H1 (cell line): ENCODE measurements around the gene GALNTL6. TPM values are rescaled to one million over a fixed set of nuclear protein-coding genes. Genes with fewer than 3 reads are reported as not detected.

ENCODE experiments used
- CTCF ChIA-PET: fragments of 300-600 bp; sonication (Branson Sonifier 250); formaldehyde crosslinking; loops from one replicate; lab custom pipeline; 2021; ENCODE audit not compliant: partially characterized antibody; lab: Charles Lee
- POLR2A ChIA-PET: fragments of 300-600 bp; sonication (Branson Sonifier 250); formaldehyde crosslinking; loops from one replicate; lab custom pipeline; 2021; ENCODE audit warnings: inconsistent platforms; ENCODE audit not compliant: partially characterized antibody; lab: Charles Lee
- DNase-seq, 2 experiments: peaks; one replicate each; pipeline versions ENCODE4 v3.0.0 to v3.0.0-alpha.2; 2010 to 2022; ENCODE audit warnings: low spot score in 2 of 2, low read depth in 1 of 2, mixed read lengths in 1 of 2
- FAIRE-seq: peaks from 2 replicates; lab custom pipeline; 2011; peaks lifted over from hg19 to GRCh38; lab: Jason Lieb, UNC
- H2AFZ ChIP-seq: 2 replicates; pipeline ENCODE4 v1.8.1; 2012; ENCODE audit warnings: low read length, inconsistent platforms
- H2AK5ac ChIP-seq: 2 replicates; pipeline ENCODE4 v1.6.1; 2013; ENCODE audit warnings: low read depth, low read length
- H2BK120ac ChIP-seq: replicated peaks from 2 replicates; pipeline ENCODE3; 2013; ENCODE audit warnings: low read depth, low read length, inconsistent platforms
- H2BK12ac ChIP-seq: 2 replicates; pipeline ENCODE4 v1.6.1; 2013; ENCODE audit warnings: low read depth, low read length
- H2BK15ac ChIP-seq: 2 replicates; pipeline ENCODE4 v1.6.1; 2013; ENCODE audit warnings: low read length
- H2BK20ac ChIP-seq: 2 replicates; pipeline ENCODE4 v1.6.1; 2013; ENCODE audit warnings: low read length
- H2BK5ac ChIP-seq: 2 replicates; pipeline ENCODE4 v1.6.1; 2013; ENCODE audit warnings: low read depth, low read length
- H3K14ac ChIP-seq: 2 replicates; pipeline ENCODE4 v1.6.1; 2013; ENCODE audit warnings: inconsistent platforms; ENCODE audit not compliant: insufficient read length
- H3K18ac ChIP-seq: 2 replicates; pipeline ENCODE4 v1.6.1; 2013; ENCODE audit warnings: low read length; ENCODE audit errors: extremely low read depth
- H3K23ac ChIP-seq: 2 replicates; pipeline ENCODE4 v1.6.1; 2013; ENCODE audit warnings: inconsistent platforms; ENCODE audit not compliant: insufficient read length
- H3K23me2 ChIP-seq: 2 replicates; pipeline ENCODE4 v1.6.1; 2013; ENCODE audit warnings: low read depth, low read length
- H3K27ac ChIP-seq: 2 replicates; pipeline ENCODE4 v1.6.1; 2011; ENCODE audit warnings: low read depth, low read length, inconsistent platforms
- H3K27me3 ChIP-seq, 4 experiments: replicated peaks in 1 of 4; 1 replicate in 1 of 4; 2 replicates in 3 of 4; pipeline versions ENCODE4 v1.6.1 to v1.8.1; 2011 to 2013; ENCODE audit warnings: low read length in 3 of 4, mild to moderate bottlenecking in 3 of 4, inconsistent platforms in 2 of 4, mixed read lengths in 2 of 4, moderate library complexity in 1 of 4; ENCODE audit not compliant: control insufficient read depth in 3 of 4, insufficient read depth in 3 of 4; ENCODE audit errors: extremely low read depth in 1 of 4
- H3K36me3 ChIP-seq, 4 experiments: 2 replicates each; pipeline versions ENCODE4 v1.6.1 to v1.8.1; 2011 to 2013; ENCODE audit warnings: mild to moderate bottlenecking in 4 of 4, low read length in 3 of 4, moderate library complexity in 2 of 4, control low read depth in 1 of 4, inconsistent platforms in 1 of 4; ENCODE audit not compliant: insufficient read depth in 4 of 4, control insufficient read depth in 2 of 4
- H3K4ac ChIP-seq: replicated peaks from 2 replicates; pipeline ENCODE3; 2013; ENCODE audit warnings: low read length, low read depth, mixed read lengths, inconsistent platforms; ENCODE audit not compliant: insufficient read length
- H3K4me1 ChIP-seq, 4 experiments: replicated peaks in 1 of 4; 1 replicate in 1 of 4; 2 replicates in 3 of 4; pipeline versions ENCODE4 v1.6.1 to v1.8.1; 2011 to 2013; ENCODE audit warnings: low read length in 3 of 4, inconsistent platforms in 2 of 4, mixed read lengths in 1 of 4; ENCODE audit not compliant: insufficient read depth in 4 of 4, control insufficient read depth in 3 of 4
- H3K4me2 ChIP-seq, 2 experiments: 2 replicates each; pipeline versions ENCODE4 v1.6.1 to v1.8.1; 2011 to 2013; ENCODE audit warnings: low read depth in 2 of 2, low read length in 2 of 2, control low read depth in 1 of 2, inconsistent platforms in 1 of 2, mild to moderate bottlenecking in 1 of 2; ENCODE audit not compliant: insufficient read depth in 1 of 2
- H3K4me3 ChIP-seq, 4 experiments: fragments of 200-600, 300-600 bp in 1 of 4; sonication (generic), shearing (Covaris generic), sonication (Bioruptor Twin) in 1 of 4; 2 replicates each; pipeline versions ENCODE4 v1.5.1 to v1.8.1; 2011 to 2016; ENCODE audit warnings: low read length in 4 of 4, low read depth in 3 of 4, control low read depth in 2 of 4, inconsistent platforms in 2 of 4, mild to moderate bottlenecking in 2 of 4, mixed read lengths in 1 of 4, moderate library complexity in 1 of 4; ENCODE audit not compliant: insufficient read depth in 2 of 4; ENCODE audit errors: extremely low read depth in 1 of 4
- H3K56ac ChIP-seq: replicated peaks from 2 replicates; pipeline ENCODE3; 2013; ENCODE audit warnings: low read depth, mild to moderate bottlenecking, mixed read lengths, low read length, inconsistent platforms; ENCODE audit not compliant: insufficient read length
- H3K79me1 ChIP-seq: 2 replicates; pipeline ENCODE4 v1.6.1; 2013; ENCODE audit warnings: low read depth, low read length, control low read depth
- H3K79me2 ChIP-seq, 2 experiments: 2 replicates each; pipeline versions ENCODE4 v1.6.1 to v1.8.1; 2012 to 2013; ENCODE audit warnings: low read length in 2 of 2, mild to moderate bottlenecking in 2 of 2, inconsistent platforms in 1 of 2; ENCODE audit not compliant: insufficient read depth in 2 of 2, control insufficient read depth in 1 of 2
- H3K9ac ChIP-seq, 4 experiments: replicated peaks in 1 of 4; 1 replicate in 1 of 4; 2 replicates in 3 of 4; pipeline versions ENCODE4 v1.6.1 to v1.8.1; 2011 to 2013; ENCODE audit warnings: low read depth in 3 of 4, low read length in 3 of 4, control low read depth in 2 of 4, mild to moderate bottlenecking in 2 of 4, moderate library complexity in 2 of 4, inconsistent platforms in 1 of 4; ENCODE audit errors: extremely low read depth in 1 of 4
- H3K9me3 ChIP-seq, 2 experiments: 2 replicates each; pipeline versions ENCODE4 v1.6.1 to v1.8.1; 2012 to 2013; ENCODE audit warnings: mild to moderate bottlenecking in 2 of 2, moderate library complexity in 2 of 2, control low read depth in 1 of 2, inconsistent platforms in 1 of 2, low read depth in 1 of 2, low read length in 1 of 2, mixed read lengths in 1 of 2; ENCODE audit not compliant: insufficient read depth in 2 of 2
- H4K20me1 ChIP-seq, 2 experiments: replicated peaks in 1 of 2; 2 replicates each; pipeline versions ENCODE3 to v1.8.1; 2011 to 2013; ENCODE audit warnings: inconsistent platforms in 2 of 2, low read length in 2 of 2, mild to moderate bottlenecking in 1 of 2; ENCODE audit not compliant: insufficient read depth in 2 of 2, control insufficient read depth in 1 of 2
- H4K5ac ChIP-seq: 2 replicates; pipeline ENCODE4 v1.6.1; 2013; ENCODE audit warnings: low read length, low read depth, mixed read lengths, inconsistent platforms; ENCODE audit not compliant: insufficient read length
- H4K8ac ChIP-seq: 2 replicates; pipeline ENCODE4 v1.8.0; 2013; ENCODE audit warnings: mild to moderate bottlenecking, moderate library complexity, low read length, inconsistent platforms; ENCODE audit not compliant: insufficient read depth; ENCODE audit errors: extremely low read depth
- H4K91ac ChIP-seq: replicated peaks from 2 replicates; pipeline ENCODE3; 2013; ENCODE audit warnings: low read length, mixed read lengths, inconsistent platforms; ENCODE audit not compliant: insufficient read length
- CBX8 ChIP-seq: fragments of 300-800, 300-1000 bp; sonication (generic); IDR thresholded peaks from 2 replicates; pipeline ENCODE4 v1.7.1; 2016; ENCODE audit warnings: low read depth, low read length, borderline replicate concordance
- CEBPB ChIP-seq: IDR thresholded peaks from 2 replicates; pipeline ENCODE4 v1.6.1; 2012; ENCODE audit warnings: low read depth, low read length
- CHD1 ChIP-seq: IDR thresholded peaks from 2 replicates; pipeline ENCODE4 v1.6.1; 2012; ENCODE audit warnings: low read depth, low read length, improper control_type of control experiment
- CHD2 ChIP-seq: IDR thresholded peaks from 2 replicates; pipeline ENCODE4 v1.6.1; 2012; ENCODE audit warnings: low read length, improper control_type of control experiment
- HDAC6 ChIP-seq: IDR thresholded peaks from one replicate; pipeline ENCODE4 v1.7.1; 2012; ENCODE audit warnings: low read depth, mild to moderate bottlenecking, inconsistent platforms, low read length, moderate library complexity
- KDM1A ChIP-seq: fragments of 200-600, 300-600 bp; sonication (generic); IDR thresholded peaks from 2 replicates; pipeline ENCODE4 v1.7.1; 2016; ENCODE audit warnings: mild to moderate bottlenecking, low read length, borderline replicate concordance
- NRF1 ChIP-seq: IDR thresholded peaks from 2 replicates; pipeline ENCODE4 v1.6.1; 2011; ENCODE audit warnings: mild to moderate bottlenecking, low read depth, low read length, improper control_type of control experiment
- RXRA ChIP-seq: IDR thresholded peaks from 2 replicates; pipeline ENCODE4 v1.6.1; 2011; ENCODE audit warnings: low read depth, mild to moderate bottlenecking, low read length, moderate library complexity; ENCODE audit not compliant: insufficient read depth
- SIN3A ChIP-seq, 2 experiments: IDR thresholded peaks in 1 of 2; conservative IDR thresholded peaks in 1 of 2; 2 replicates each; pipeline ENCODE4 v1.6.1; 2011 to 2012; ENCODE audit warnings: low read length in 2 of 2, improper control_type of control experiment in 1 of 2, low read depth in 1 of 2, mild to moderate bottlenecking in 1 of 2
- SP1 ChIP-seq: IDR thresholded peaks from 2 replicates; pipeline ENCODE4 v1.6.1; 2011; ENCODE audit warnings: low read depth, low read length
- SRF ChIP-seq: IDR thresholded peaks from 2 replicates; pipeline ENCODE4 v1.6.1; 2011; ENCODE audit warnings: mild to moderate bottlenecking, low read depth, low read length, moderate library complexity
- SUZ12 ChIP-seq: fragments of 200-600 bp; sonication (generic); IDR thresholded peaks from 2 replicates; pipeline ENCODE4 v1.6.1; 2012; ENCODE audit warnings: mild to moderate bottlenecking, inconsistent platforms, low read length, moderate library complexity, mixed read lengths
- TAF1 ChIP-seq: IDR thresholded peaks from 2 replicates; pipeline ENCODE4 v1.6.1; 2011; ENCODE audit warnings: mild to moderate bottlenecking, low read depth, low read length
- USF2 ChIP-seq: IDR thresholded peaks from 2 replicates; pipeline ENCODE4 v1.6.1; 2011; ENCODE audit warnings: low read length, improper control_type of control experiment
- WGBS, 2 experiments: shearing (Covaris generic) in 1 of 2; methylation state at CpG; one replicate each; pipeline versions ENCODE4 v1.1.6 to v1.1.7; 2013 to 2015; ENCODE audit warnings: low lambda C conversion rate in 2 of 2, mixed read lengths in 2 of 2, inconsistent platforms in 1 of 2, low coverage in 1 of 2, missing lambda C conversion rate in 1 of 2; ENCODE audit not compliant: insufficient replicate concordance in 2 of 2, insufficient coverage in 1 of 2, insufficient read length in 1 of 2; ENCODE audit errors: extremely low coverage in 1 of 2, missing lambda C conversion rate in 1 of 2; 5-methylcytosine and 5-hydroxymethylcytosine counted together
- polyA plus RNA-seq, 7 experiments: library from polyadenylated mRNA; depleted of rRNA in 3 of 7; stranded (reverse) in 5 of 7; unstranded in 2 of 7; fragments of >200 nt in 5 of 7; fragments of 200-250 nt in 2 of 7; gene quantifications; 1 replicate in 5 of 7; 2 replicates in 1 of 7; 4 replicates in 1 of 7; pipeline versions ENCODE4 v1.2.1 to v1.2.3, GENCODE V29; 2011 to 2013; ENCODE audit warnings: missing spikeins in 2 of 7, mixed read lengths in 2 of 7
- total RNA-seq: library from RNA; stranded (reverse); fragmentation: NEBNext Ultra II Directional; extraction: Animal tissue kit (Norgen Biotek cat#: 25700); gene quantifications from 2 replicates; pipeline ENCODE4 v1.2.1, GENCODE V29; 2021

GALNTL6 gene
- total and polyA plus RNA-seq, 2 of the 8 experiments (the other 6 are each of a cell fraction or from before 2014, with no cell fraction given) = 0.03 to 0.32 TPM

GRCh38 chr4:172045981-172046380 is 232.8 kb downstream of the GALNTL6 start:
- H3K9ac ChIP-seq = no peak overlapping the region
- no peak overlapping the region for H2AK5ac ChIP-seq
- DNase-seq (no peak), FAIRE-seq (no peak)
- H3K27ac ChIP-seq = no peak overlapping the region
- no peak overlapping the region for H2BK5ac ChIP-seq
- H3K56ac ChIP-seq = no peak overlapping the region
- H3K79me2 ChIP-seq = no peaks in the 10 kb centered on the region
- WGBS, 2 experiments = 92% methylated on average over 2 of the region's 2 CpGs; no CpG with 5 or more reads in 1 of the 2 experiments
- no peak overlapping the region for H2BK120ac ChIP-seq
- H4K20me1 ChIP-seq = no peaks in the 10 kb centered on the region
- no peak overlapping the region for H4K5ac ChIP-seq
- H2BK12ac ChIP-seq = no peak overlapping the region
- H3K27me3 ChIP-seq = no peaks in the 10 kb centered on the region
- H3K14ac ChIP-seq = no peak overlapping the region
- POLR2A ChIA-PET = no interaction called here
- H4K91ac ChIP-seq = no peak overlapping the region
- no peaks in the 10 kb centered on the region for H3K9me3 ChIP-seq
- no peaks in the 10 kb centered on the region for H3K79me1 ChIP-seq
- no peak overlapping the region for H3K4me3 ChIP-seq
- no peak overlapping the region for H2BK20ac ChIP-seq
- no peaks in the 10 kb centered on the region for H3K36me3 ChIP-seq
- no peak overlapping the region for H2AFZ ChIP-seq
- H4K8ac ChIP-seq = no peak overlapping the region
- no peak overlapping the region for H3K23ac ChIP-seq
- H3K4me2 ChIP-seq = no peak overlapping the region
- H3K4me1 ChIP-seq = no peaks in the 10 kb centered on the region
- H3K18ac ChIP-seq = no peak overlapping the region
- H2BK15ac ChIP-seq = no peak overlapping the region
- no peak overlapping the region for H3K4ac ChIP-seq
- H3K23me2 ChIP-seq = no peaks in the 10 kb centered on the region
- CTCF ChIA-PET = interaction anchor here (0.6 kb wide), 1 partner anchor 202 kb away, joined by 3 read pairs; no protein-coding TSS in a partner anchor
- TF ChIP-seq CHD2 = no peak
- no peak for TF ChIP-seq CHD1
- TF ChIP-seq SP1 = no peak
- TF ChIP-seq TAF1 = no peak
- no peak for TF ChIP-seq CEBPB
- TF ChIP-seq SUZ12 = no peak
- TF ChIP-seq KDM1A = no peak
- TF ChIP-seq RXRA = no peak
- TF ChIP-seq USF2 = no peak
- no peak for TF ChIP-seq SRF
- TF ChIP-seq NRF1 = no peak
- no peak for TF ChIP-seq HDAC6
- no peak for TF ChIP-seq SIN3A (conservative IDR thresholded peaks at IDR 0.05 in 1 of 2, IDR thresholded peaks at IDR 0.05 in 1 of 2; ENCODE audit: low read depth in 1 of 2, low read length in 2 of 2)
- no peak for TF ChIP-seq CBX8
